Renal cortical epithelial cell (primary cell): Measurements from ENCODE around the gene CAMK4. TPM values are rescaled to one million over a fixed set of nuclear protein-coding genes. Genes with fewer than 3 reads are reported as not detected.

ENCODE experiments used
- DNase-seq: peaks from one replicate; pipeline ENCODE4 v3.0.0-alpha.2; 2011; ENCODE audit warnings: low read depth
- total RNA-seq: library from RNA; depleted of rRNA; stranded (reverse); fragments of >200 nt; gene quantifications from 2 replicates; pipeline ENCODE4 v1.2.3, GENCODE V29; 2014

The CAMK4 gene
- total RNA-seq, 1 donor from 2014 or later = 0.20 TPM

- no peak for DNase-seq
Measured at GRCh38 chr5:111229221-111229835, 5.1 kb downstream of the CAMK4 start.

- no peak for DNase-seq
Measured at GRCh38 chr5:111229871-111230810, 6.0 kb downstream of the CAMK4 start.

GRCh38 chr5:111231119-111231518, 6.9 kb downstream of the CAMK4 start:
- no peak for DNase-seq

- no peak for DNase-seq
Measured at GRCh38 chr5:111232311-111233051, 8.3 kb downstream of the CAMK4 start.

- DNase-seq = no peak
Measured at GRCh38 chr5:111233052-111233374, 8.8 kb downstream of the CAMK4 start.

- no peak for DNase-seq
Measured at GRCh38 chr5:111234125-111234524, 9.9 kb downstream of the CAMK4 start.

- no peak for DNase-seq
Measured at GRCh38 chr5:111235635-111236034, 11.5 kb downstream of the CAMK4 start.

GRCh38 chr5:111236348-111236747, 12.2 kb downstream of the CAMK4 start:
- DNase-seq = no peak

GRCh38 chr5:111236995-111237394, 12.8 kb downstream of the CAMK4 start:
- no peak for DNase-seq

- peak; percentile 10 for DNase-seq
Measured at GRCh38 chr5:111237470-111237869, 13.3 kb downstream of the CAMK4 start.

GRCh38 chr5:111238431-111239225, 14.4 kb downstream of the CAMK4 start:
- no peak for DNase-seq

- DNase-seq = no peak
Measured at GRCh38 chr5:111241696-111242095, 17.5 kb downstream of the CAMK4 start.

GRCh38 chr5:111242606-111243005, 18.4 kb downstream of the CAMK4 start:
- no peak for DNase-seq

- DNase-seq = no peak
Measured at GRCh38 chr5:111243318-111243717, 19.1 kb downstream of the CAMK4 start.

- DNase-seq = no peak
Measured at GRCh38 chr5:111245654-111246053, 21.5 kb downstream of the CAMK4 start.

- DNase-seq = no peak
Measured at GRCh38 chr5:111246459-111246858, 22.3 kb downstream of the CAMK4 start.

- no peak for DNase-seq
Measured at GRCh38 chr5:111248571-111248970, 24.4 kb downstream of the CAMK4 start.

- no peak for DNase-seq
Measured at GRCh38 chr5:111251921-111252320, 27.7 kb downstream of the CAMK4 start.

GRCh38 chr5:111252799-111253545, 28.8 kb downstream of the CAMK4 start:
- DNase-seq = no peak

- DNase-seq = peak; percentile 23
Measured at GRCh38 chr5:111254613-111255012, 30.4 kb downstream of the CAMK4 start.

- no peak for DNase-seq
Measured at GRCh38 chr5:111255169-111255568, 31.0 kb downstream of the CAMK4 start.
